ENCODE data around the gene GALT.

Gene GALT

DNA sequence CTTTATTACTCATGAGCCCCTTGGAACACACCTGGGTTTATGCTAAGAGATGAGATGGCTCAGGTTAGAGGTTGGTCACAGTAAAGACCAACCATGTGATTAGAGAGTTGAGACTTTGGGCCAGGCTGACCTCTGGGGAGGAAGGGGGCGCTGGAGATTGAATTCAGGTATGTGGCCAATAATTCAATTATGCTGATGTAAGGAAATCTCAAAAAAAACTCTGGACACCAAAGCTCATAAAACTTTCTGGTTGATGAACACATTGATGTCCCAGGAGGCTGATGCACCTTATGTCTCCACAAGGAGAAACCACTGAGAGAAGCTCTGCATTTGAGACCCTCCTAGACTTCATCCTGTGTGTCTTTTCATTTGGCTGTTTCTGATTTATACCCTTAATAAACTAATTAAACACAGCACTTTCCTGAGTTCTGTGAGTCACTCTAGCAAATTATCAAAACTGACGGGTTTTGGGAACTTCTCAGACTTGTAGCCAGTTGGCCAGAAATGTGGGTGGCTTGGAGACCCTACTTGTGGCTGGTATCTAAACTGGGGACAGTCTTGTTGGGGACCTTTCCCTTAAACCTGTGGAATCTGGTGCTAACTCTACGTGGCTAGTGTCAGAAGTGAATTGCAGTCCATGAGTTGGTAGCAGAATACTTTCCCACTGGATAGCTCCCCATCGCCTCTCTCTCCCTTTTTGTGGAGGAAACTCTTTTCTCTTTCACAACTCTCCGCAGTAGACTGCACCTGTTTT lies 23.5 kb downstream of the GALT start:
- no peaks in the 10 kb centered on the region for H3K36me3 ChIP-seq (ENCODE audit: control insufficient read depth, insufficient read depth, low read length, severe bottlenecking)
- H3K27me3 ChIP-seq (replicated peaks; ENCODE audit: control insufficient read depth, insufficient read depth, low read length) = no peaks in the 10 kb centered on the region
- H3K9me3 ChIP-seq (ENCODE audit: control insufficient read depth, low read length) = no peaks in the 10 kb centered on the region
- no peak for DNase-seq (ENCODE audit: low read depth)
- peaks cover 15% of the 10 kb centered on the region for H3K4me1 ChIP-seq (ENCODE audit: control insufficient read depth, insufficient read depth, low read length)
- no peak overlapping the region for H3K4me3 ChIP-seq (ENCODE audit: low read length)
- no peak overlapping the region for H3K9ac ChIP-seq (ENCODE audit: low read length)

GRCh38 chr9:34671307-34671706 lies 24.8 kb downstream of the GALT start:
- H3K27me3 ChIP-seq (replicated peaks; ENCODE audit: control insufficient read depth, insufficient read depth, low read length) = no peaks in the 10 kb centered on the region
- H3K9ac ChIP-seq (ENCODE audit: low read length) = no peak overlapping the region
- H3K4me1 ChIP-seq (ENCODE audit: control insufficient read depth, insufficient read depth, low read length) = peaks cover 27% of the 10 kb centered on the region
- DNase-seq (ENCODE audit: low read depth) = no peak
- H3K4me3 ChIP-seq (ENCODE audit: low read length) = no peak overlapping the region
- H3K36me3 ChIP-seq (ENCODE audit: control insufficient read depth, insufficient read depth, low read length, severe bottlenecking) = no peaks in the 10 kb centered on the region
- no peaks in the 10 kb centered on the region for H3K9me3 ChIP-seq (ENCODE audit: control insufficient read depth, low read length)

GRCh38 chr9:34674440-34674839 lies 28.0 kb downstream of the GALT start:
- Histone ChIP-seq H3K4me3 (ENCODE audit: low read length) (no peak overlapping the region), H3K27me3 (replicated peaks; ENCODE audit: control insufficient read depth, insufficient read depth, low read length) (no peaks in the 10 kb centered on the region), H3K36me3 (ENCODE audit: control insufficient read depth, insufficient read depth, low read length, severe bottlenecking) (no peaks in the 10 kb centered on the region), H3K9ac (ENCODE audit: low read length) (no peak overlapping the region), H3K9me3 (ENCODE audit: control insufficient read depth, low read length) (no peaks in the 10 kb centered on the region), H3K4me1 (ENCODE audit: control insufficient read depth, insufficient read depth, low read length) (peaks cover 17% of the 10 kb centered on the region)
- DNase-seq (ENCODE audit: low read depth) = no peak

DNA sequence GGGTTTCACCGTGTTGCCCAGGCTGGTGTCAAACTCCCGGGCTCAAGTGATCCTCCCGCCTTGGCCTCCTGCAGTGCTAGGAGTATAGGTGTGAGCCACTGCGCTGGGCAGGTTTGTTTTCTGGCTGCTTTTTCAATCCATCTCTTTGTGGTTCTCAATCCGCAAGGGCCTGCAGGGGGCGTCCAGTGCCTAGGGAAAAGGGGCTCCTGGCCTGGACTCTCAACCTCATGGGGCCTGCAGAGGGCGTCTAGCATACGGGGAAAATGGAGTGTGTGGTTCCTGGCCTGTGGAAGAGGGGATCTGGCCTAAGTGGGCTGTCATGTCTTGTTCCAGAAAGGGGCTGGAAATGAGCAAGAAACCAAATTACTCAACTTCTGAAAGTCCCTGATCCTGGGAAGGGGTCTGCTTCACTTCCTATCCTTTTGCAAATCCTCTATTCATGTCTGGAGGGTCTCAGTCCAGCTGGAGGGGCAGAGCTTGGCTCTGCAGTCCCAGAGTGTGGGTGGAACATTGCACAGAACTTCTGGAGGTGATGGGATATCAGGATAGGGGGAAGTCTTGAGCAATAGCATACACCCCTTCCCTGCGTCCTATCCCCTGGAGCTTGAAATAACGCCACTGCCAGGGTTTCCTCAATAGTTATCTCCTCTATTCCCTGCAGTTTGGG lies 28.7 kb downstream of the GALT start:
- H3K36me3 ChIP-seq (ENCODE audit: control insufficient read depth, insufficient read depth, low read length, severe bottlenecking) = no peaks in the 10 kb centered on the region
- no peak overlapping the region for H3K4me3 ChIP-seq (ENCODE audit: low read length)
- no peaks in the 10 kb centered on the region for H3K27me3 ChIP-seq (replicated peaks; ENCODE audit: control insufficient read depth, insufficient read depth, low read length)
- H3K9me3 ChIP-seq (ENCODE audit: control insufficient read depth, low read length) = no peaks in the 10 kb centered on the region
- H3K4me1 ChIP-seq (ENCODE audit: control insufficient read depth, insufficient read depth, low read length) = peaks cover 17% of the 10 kb centered on the region
- DNase-seq (ENCODE audit: low read depth) = peak; percentile 68
- H3K9ac ChIP-seq (ENCODE audit: low read length) = peak overlapping the region; percentile 56

DNA sequence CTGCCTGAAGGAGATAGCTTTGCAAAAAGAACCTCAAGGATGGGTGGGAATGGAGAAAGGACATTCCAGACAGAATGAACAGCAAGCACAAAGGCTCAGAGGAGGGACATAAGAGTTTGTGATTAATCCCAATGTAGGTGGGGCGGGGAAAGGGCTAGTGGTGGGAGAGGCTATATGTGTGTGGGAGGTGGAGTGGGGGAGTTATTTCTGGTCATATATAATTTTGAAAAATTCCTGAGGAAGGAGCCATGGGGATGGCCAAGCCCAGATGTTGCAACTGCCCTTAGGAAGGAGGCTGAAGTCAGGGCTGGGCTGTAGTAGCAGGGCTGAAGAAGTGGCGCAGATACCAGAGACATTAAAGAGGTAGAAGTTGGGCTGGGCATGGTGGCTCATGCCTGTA lies 29.4 kb downstream of the GALT start:
- H3K36me3 ChIP-seq (ENCODE audit: control insufficient read depth, insufficient read depth, low read length, severe bottlenecking) = no peaks in the 10 kb centered on the region
- peak overlapping the region; percentile 56 for H3K9ac ChIP-seq (ENCODE audit: low read length)
- peaks cover 17% of the 10 kb centered on the region for H3K4me1 ChIP-seq (ENCODE audit: control insufficient read depth, insufficient read depth, low read length)
- no peak overlapping the region for H3K4me3 ChIP-seq (ENCODE audit: low read length)
- H3K27me3 ChIP-seq (replicated peaks; ENCODE audit: control insufficient read depth, insufficient read depth, low read length) = no peaks in the 10 kb centered on the region
- H3K9me3 ChIP-seq (ENCODE audit: control insufficient read depth, low read length) = no peaks in the 10 kb centered on the region
- DNase-seq (ENCODE audit: low read depth) = peak; percentile 31

- Histone ChIP-seq H3K36me3 (ENCODE audit: control insufficient read depth, insufficient read depth, low read length, severe bottlenecking) (no peaks in the 10 kb centered on the region), H3K9me3 (ENCODE audit: control insufficient read depth, low read length) (no peaks in the 10 kb centered on the region), H3K4me1 (ENCODE audit: control insufficient read depth, insufficient read depth, low read length) (peaks cover 37% of the 10 kb centered on the region), H3K4me3 (ENCODE audit: low read length) (no peak overlapping the region), H3K9ac (ENCODE audit: low read length) (no peak overlapping the region), H3K27me3 (replicated peaks; ENCODE audit: control insufficient read depth, insufficient read depth, low read length) (no peaks in the 10 kb centered on the region)
- DNase-seq (ENCODE audit: low read depth) = no peak
Observed at GRCh38 chr9:34684145-34684544, 37.7 kb downstream of the GALT start.

DNA sequence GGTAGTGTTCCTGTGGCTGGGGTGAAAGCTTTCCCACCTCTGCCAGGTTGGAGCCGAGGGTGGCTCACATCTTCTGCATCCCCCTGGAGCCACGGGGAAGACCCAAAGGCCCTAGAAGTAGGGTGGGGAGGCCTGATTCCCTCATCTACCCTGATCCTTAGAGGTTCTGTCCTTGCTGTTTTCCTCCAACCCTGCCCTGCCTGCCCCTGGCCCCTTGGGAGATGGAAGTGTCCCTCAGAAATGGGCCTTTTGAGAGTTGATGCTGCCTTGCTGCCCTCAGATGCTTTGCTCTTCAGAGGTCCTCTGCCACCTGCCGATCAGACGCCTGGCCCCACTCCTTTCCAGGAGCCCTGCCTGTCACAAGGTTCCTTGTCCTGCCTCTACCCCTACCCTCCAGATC lies 38.3 kb downstream of the GALT start:
- no peak for DNase-seq (ENCODE audit: low read depth)
- Histone ChIP-seq H3K27me3 (replicated peaks; ENCODE audit: control insufficient read depth, insufficient read depth, low read length) (no peaks in the 10 kb centered on the region), H3K4me1 (ENCODE audit: control insufficient read depth, insufficient read depth, low read length) (peaks cover 37% of the 10 kb centered on the region), H3K9me3 (ENCODE audit: control insufficient read depth, low read length) (no peaks in the 10 kb centered on the region), H3K4me3 (ENCODE audit: low read length) (no peak overlapping the region), H3K36me3 (ENCODE audit: control insufficient read depth, insufficient read depth, low read length, severe bottlenecking) (no peaks in the 10 kb centered on the region), H3K9ac (ENCODE audit: low read length) (no peak overlapping the region)

DNA sequence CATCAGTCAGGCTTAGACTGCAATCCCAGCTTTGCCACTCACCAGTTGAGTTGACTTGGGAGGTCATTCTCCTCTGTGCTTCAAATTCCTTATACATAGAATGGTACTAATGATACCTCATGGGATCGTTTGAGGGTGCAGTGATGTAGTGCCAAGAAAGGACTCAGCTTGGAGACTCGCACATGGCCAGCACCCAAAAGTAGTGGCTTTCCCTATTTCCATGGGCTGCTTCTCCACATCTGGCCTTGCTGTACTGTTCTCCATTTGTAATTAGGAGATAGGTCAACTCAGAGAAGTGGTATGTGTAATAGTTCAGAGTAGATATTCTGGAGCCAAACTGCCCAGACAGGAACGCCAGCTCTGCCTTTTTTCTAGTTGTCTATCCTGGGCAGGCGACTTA lies 39.1 kb downstream of the GALT start:
- H3K9me3 ChIP-seq (ENCODE audit: control insufficient read depth, low read length) = no peaks in the 10 kb centered on the region
- H3K27me3 ChIP-seq (replicated peaks; ENCODE audit: control insufficient read depth, insufficient read depth, low read length) = no peaks in the 10 kb centered on the region
- DNase-seq (ENCODE audit: low read depth) = no peak
- peak overlapping the region; percentile 75 for H3K9ac ChIP-seq (ENCODE audit: low read length)
- peak overlapping the region; percentile 31 for H3K4me3 ChIP-seq (ENCODE audit: low read length)
- H3K4me1 ChIP-seq (ENCODE audit: control insufficient read depth, insufficient read depth, low read length) = peaks cover 37% of the 10 kb centered on the region
- H3K36me3 ChIP-seq (ENCODE audit: control insufficient read depth, insufficient read depth, low read length, severe bottlenecking) = no peaks in the 10 kb centered on the region

- Histone ChIP-seq H3K9me3 (ENCODE audit: control insufficient read depth, low read length) (no peaks in the 10 kb centered on the region), H3K9ac (ENCODE audit: low read length) (peak overlapping the region; percentile 75), H3K4me1 (ENCODE audit: control insufficient read depth, insufficient read depth, low read length) (peaks cover 37% of the 10 kb centered on the region), H3K36me3 (ENCODE audit: control insufficient read depth, insufficient read depth, low read length, severe bottlenecking) (no peaks in the 10 kb centered on the region), H3K4me3 (ENCODE audit: low read length) (peak overlapping the region; percentile 31), H3K27me3 (replicated peaks; ENCODE audit: control insufficient read depth, insufficient read depth, low read length) (no peaks in the 10 kb centered on the region)
- DNase-seq (ENCODE audit: low read depth) = no peak
Observed at GRCh38 chr9:34686231-34686630, 39.8 kb downstream of the GALT start.

DNA sequence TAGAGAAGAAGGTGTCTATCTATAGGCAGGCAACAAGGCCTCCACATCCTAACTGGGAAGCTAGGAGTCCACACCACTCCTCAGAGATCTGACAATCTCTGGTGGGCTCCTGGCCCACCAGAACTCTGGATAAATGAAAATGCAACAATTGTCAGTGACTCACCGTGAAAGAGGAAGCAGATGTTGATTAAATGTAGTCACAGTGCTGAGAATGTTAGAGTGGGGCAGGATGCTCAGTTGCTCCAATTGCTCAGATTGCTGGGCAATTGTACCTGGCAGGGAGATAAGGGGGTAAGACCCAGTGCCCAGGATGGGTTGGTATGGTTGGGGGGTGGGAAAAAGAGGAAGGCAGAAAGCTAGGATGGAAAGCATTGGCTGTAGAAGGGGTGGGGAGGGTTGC lies 40.3 kb downstream of the GALT start:
- Histone ChIP-seq H3K4me1 (ENCODE audit: control insufficient read depth, insufficient read depth, low read length) (peaks cover 37% of the 10 kb centered on the region), H3K4me3 (ENCODE audit: low read length) (peak overlapping the region; percentile 6), H3K9ac (ENCODE audit: low read length) (peak overlapping the region; percentile 14), H3K36me3 (ENCODE audit: control insufficient read depth, insufficient read depth, low read length, severe bottlenecking) (no peaks in the 10 kb centered on the region), H3K9me3 (ENCODE audit: control insufficient read depth, low read length) (no peaks in the 10 kb centered on the region), H3K27me3 (replicated peaks; ENCODE audit: control insufficient read depth, insufficient read depth, low read length) (no peaks in the 10 kb centered on the region)
- no peak for DNase-seq (ENCODE audit: low read depth)

- Histone ChIP-seq H3K36me3 (ENCODE audit: control insufficient read depth, insufficient read depth, low read length, severe bottlenecking) (no peaks in the 10 kb centered on the region), H3K4me3 (ENCODE audit: low read length) (peak overlapping the region; percentile 6), H3K9me3 (ENCODE audit: control insufficient read depth, low read length) (no peaks in the 10 kb centered on the region), H3K9ac (ENCODE audit: low read length) (peak overlapping the region; percentile 14), H3K27me3 (replicated peaks; ENCODE audit: control insufficient read depth, insufficient read depth, low read length) (no peaks in the 10 kb centered on the region), H3K4me1 (ENCODE audit: control insufficient read depth, insufficient read depth, low read length) (peaks cover 37% of the 10 kb centered on the region)
- DNase-seq (ENCODE audit: low read depth) = no peak
Observed at GRCh38 chr9:34687276-34688030, 41.0 kb downstream of the GALT start.

Data from adipocyte (in vitro differentiated cells).